ENCODE measurements around the gene OGA. TPM values are rescaled to one million over a fixed set of nuclear protein-coding genes. Genes with fewer than 3 reads are reported as not detected.

OGA gene
- polyA plus RNA-seq, 3 donors: 6.9 to 104 (median 15.3) TPM

DNA sequence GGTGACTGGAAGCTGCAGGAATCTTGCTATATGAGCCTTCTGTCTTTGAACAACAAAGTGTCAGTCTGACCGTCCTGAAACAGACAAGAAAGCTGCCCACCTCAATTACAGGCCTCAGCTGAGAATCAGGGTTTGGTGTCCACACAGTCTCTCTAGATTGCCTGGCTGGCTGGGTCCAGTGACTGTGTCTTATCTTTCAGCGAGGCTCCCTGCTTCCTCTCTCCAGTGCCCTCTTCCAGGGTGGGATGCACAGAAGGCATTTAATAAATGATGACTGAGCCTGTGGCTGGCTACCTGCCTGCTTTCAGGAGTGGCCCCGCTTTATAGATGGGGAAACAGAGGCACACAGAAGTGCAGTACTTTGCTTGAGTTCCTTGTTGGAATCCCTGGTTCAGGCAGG is 69.7 kb downstream of the OGA start:
- TF ChIP-seq, protein P1, sequence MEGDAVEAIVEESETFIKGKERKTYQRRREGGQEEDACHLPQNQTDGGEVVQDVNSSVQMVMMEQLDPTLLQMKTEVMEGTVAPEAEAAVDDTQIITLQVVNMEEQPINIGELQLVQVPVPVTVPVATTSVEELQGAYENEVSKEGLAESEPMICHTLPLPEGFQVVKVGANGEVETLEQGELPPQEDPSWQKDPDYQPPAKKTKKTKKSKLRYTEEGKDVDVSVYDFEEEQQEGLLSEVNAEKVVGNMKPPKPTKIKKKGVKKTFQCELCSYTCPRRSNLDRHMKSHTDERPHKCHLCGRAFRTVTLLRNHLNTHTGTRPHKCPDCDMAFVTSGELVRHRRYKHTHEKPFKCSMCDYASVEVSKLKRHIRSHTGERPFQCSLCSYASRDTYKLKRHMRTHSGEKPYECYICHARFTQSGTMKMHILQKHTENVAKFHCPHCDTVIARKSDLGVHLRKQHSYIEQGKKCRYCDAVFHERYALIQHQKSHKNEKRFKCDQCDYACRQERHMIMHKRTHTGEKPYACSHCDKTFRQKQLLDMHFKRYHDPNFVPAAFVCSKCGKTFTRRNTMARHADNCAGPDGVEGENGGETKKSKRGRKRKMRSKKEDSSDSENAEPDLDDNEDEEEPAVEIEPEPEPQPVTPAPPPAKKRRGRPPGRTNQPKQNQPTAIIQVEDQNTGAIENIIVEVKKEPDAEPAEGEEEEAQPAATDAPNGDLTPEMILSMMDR (IDR thresholded peaks at IDR 0.05): no peak
- Histone ChIP-seq H4K20me1 (ENCODE audit: insufficient read depth, low read length) (no peaks in the 10 kb centered on the region), H3K9me3 (replicated peaks in 1 of 2; ENCODE audit: control insufficient read depth in 1 of 2, insufficient read depth in 1 of 2, low read length in 2 of 2) (no peaks in the 10 kb centered on the region), H3K27me3 (ENCODE audit: control insufficient read depth in 2 of 2, insufficient read depth in 2 of 2, low read length in 2 of 2) (peaks cover 4 to 11% of the 10 kb centered on the region in 2 donors), H3K79me2 (ENCODE audit: insufficient read depth, low read length) (no peaks in the 10 kb centered on the region), H3K4me2 (replicated peaks; ENCODE audit: extremely low read depth, low read length, poor library complexity, severe bottlenecking) (no peak overlapping the region), H3K4me3 (replicated peaks in 1 of 3; ENCODE audit: low read depth in 2 of 3, low read length in 3 of 3) (no peak overlapping the region), H2AFZ (ENCODE audit: insufficient read depth, low read depth, low read length, poor library complexity, severe bottlenecking) (no peak overlapping the region), H3K9ac (ENCODE audit: insufficient read depth, low read length, poor library complexity, severe bottlenecking) (no peak overlapping the region), H3K27ac (ENCODE audit: low read depth in 1 of 2, low read length in 2 of 2) (no peak overlapping the region), H3K36me3 (replicated peaks in 1 of 2; ENCODE audit: control insufficient read depth in 1 of 2, insufficient read depth in 2 of 2, low read length in 2 of 2) (no peaks in the 10 kb centered on the region), H3K4me1 (ENCODE audit: control insufficient read depth in 1 of 2, insufficient read depth in 2 of 2, low read length in 2 of 2) (no peaks in the 10 kb centered on the region)
- H3K36me3 Mint-ChIP-seq: no peaks in the 10 kb centered on the region
- H3K9me3 Mint-ChIP-seq: no peaks in the 10 kb centered on the region
- no peak overlapping the region for H3K4me3 Mint-ChIP-seq
- peaks cover 17 to 28% (median 25%) of the 10 kb centered on the region in 3 donors for H3K27me3 Mint-ChIP-seq (ENCODE audit: low read depth in 3 of 3)
- no peak overlapping the region for H3K27ac Mint-ChIP-seq
- 100% methylated on average over 2 of the region's 3 CpGs for WGBS (ENCODE audit: insufficient coverage)
- DNase-seq: no peak
- no peaks in the 10 kb centered on the region for H3K4me1 Mint-ChIP-seq
- intact Hi-C loops (cut with micrococcal nuclease): no loop called here

- Mint-ChIP-seq H3K36me3 (no peaks in the 10 kb centered on the region), H3K27me3 (ENCODE audit: low read depth in 3 of 3) (peaks cover 24 to 39% (median 24%) of the 10 kb centered on the region in 3 donors), H3K4me1 (no peaks in the 10 kb centered on the region), H3K27ac (no peak overlapping the region), H3K9me3 (no peaks in the 10 kb centered on the region), H3K4me3 (no peak overlapping the region)
- no peak overlapping the region for H3K4me2 ChIP-seq (replicated peaks; ENCODE audit: extremely low read depth, low read length, poor library complexity, severe bottlenecking)
- H2AFZ ChIP-seq (ENCODE audit: insufficient read depth, low read depth, low read length, poor library complexity, severe bottlenecking): no peak overlapping the region
- H3K9me3 ChIP-seq (replicated peaks in 1 of 2; ENCODE audit: control insufficient read depth in 1 of 2, insufficient read depth in 1 of 2, low read length in 2 of 2): no peaks in the 10 kb centered on the region
- H4K20me1 ChIP-seq (ENCODE audit: insufficient read depth, low read length): no peaks in the 10 kb centered on the region
- no peak for DNase-seq
- no peak overlapping the region for H3K4me3 ChIP-seq (replicated peaks in 1 of 3; ENCODE audit: low read depth in 2 of 3, low read length in 3 of 3)
- intact Hi-C loops (cut with micrococcal nuclease): no loop called here
- no peaks in the 10 kb centered on the region for H3K36me3 ChIP-seq (replicated peaks in 1 of 2; ENCODE audit: control insufficient read depth in 1 of 2, insufficient read depth in 2 of 2, low read length in 2 of 2)
- no peaks in the 10 kb centered on the region for H3K4me1 ChIP-seq (ENCODE audit: control insufficient read depth in 1 of 2, insufficient read depth in 2 of 2, low read length in 2 of 2)
- peaks cover 0 to 7% of the 10 kb centered on the region in 2 donors for H3K27me3 ChIP-seq (ENCODE audit: control insufficient read depth in 2 of 2, insufficient read depth in 2 of 2, low read length in 2 of 2)
- no peak overlapping the region for H3K27ac ChIP-seq (ENCODE audit: low read depth in 1 of 2, low read length in 2 of 2)
- no peak overlapping the region for H3K9ac ChIP-seq (ENCODE audit: insufficient read depth, low read length, poor library complexity, severe bottlenecking)
- H3K79me2 ChIP-seq (ENCODE audit: insufficient read depth, low read length): no peaks in the 10 kb centered on the region
- TF ChIP-seq, protein P1 (IDR thresholded peaks at IDR 0.05): no peak
- 76% methylated on average over 8 of the region's 9 CpGs for WGBS (ENCODE audit: insufficient coverage)
These were observed 73.1 kb downstream of the OGA start for GRCh38 chr10:101745074-101745696.

All from CD14-positive monocyte (primary cell).